Fibroblast of mammary gland (primary cell): ENCODE measurements around the gene ANXA5.

ENCODE experiments used
- DNase-seq: peaks from one replicate; pipeline ENCODE4 v3.0.0-alpha.2; 2010; ENCODE audit warnings: low read depth
- H3K4me3 ChIP-seq: 2 replicates; pipeline ENCODE4 v1.5.1; 2011; ENCODE audit warnings: low read depth, mild to moderate bottlenecking, low read length, moderate library complexity; ENCODE audit not compliant: control insufficient read depth
- TF ChIP-seq, protein P1 (sequence below): conservative IDR thresholded peaks from 2 replicates; pipeline ENCODE4 v1.5.1; 2011; ENCODE audit warnings: low read depth, low read length, inconsistent platforms; ENCODE audit not compliant: control insufficient read depth, insufficient read depth

Gene ANXA5

GRCh38 chr4:121726642-121727268 is 30.0 kb upstream of the ANXA5 start:
- DNase-seq, result peak; percentile 82
- no peak overlapping the region for H3K4me3 ChIP-seq
- TF ChIP-seq, protein P1, sequence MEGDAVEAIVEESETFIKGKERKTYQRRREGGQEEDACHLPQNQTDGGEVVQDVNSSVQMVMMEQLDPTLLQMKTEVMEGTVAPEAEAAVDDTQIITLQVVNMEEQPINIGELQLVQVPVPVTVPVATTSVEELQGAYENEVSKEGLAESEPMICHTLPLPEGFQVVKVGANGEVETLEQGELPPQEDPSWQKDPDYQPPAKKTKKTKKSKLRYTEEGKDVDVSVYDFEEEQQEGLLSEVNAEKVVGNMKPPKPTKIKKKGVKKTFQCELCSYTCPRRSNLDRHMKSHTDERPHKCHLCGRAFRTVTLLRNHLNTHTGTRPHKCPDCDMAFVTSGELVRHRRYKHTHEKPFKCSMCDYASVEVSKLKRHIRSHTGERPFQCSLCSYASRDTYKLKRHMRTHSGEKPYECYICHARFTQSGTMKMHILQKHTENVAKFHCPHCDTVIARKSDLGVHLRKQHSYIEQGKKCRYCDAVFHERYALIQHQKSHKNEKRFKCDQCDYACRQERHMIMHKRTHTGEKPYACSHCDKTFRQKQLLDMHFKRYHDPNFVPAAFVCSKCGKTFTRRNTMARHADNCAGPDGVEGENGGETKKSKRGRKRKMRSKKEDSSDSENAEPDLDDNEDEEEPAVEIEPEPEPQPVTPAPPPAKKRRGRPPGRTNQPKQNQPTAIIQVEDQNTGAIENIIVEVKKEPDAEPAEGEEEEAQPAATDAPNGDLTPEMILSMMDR, result peak; percentile 85

GRCh38 chr4:121724671-121725070 is 27.9 kb upstream of the ANXA5 start:
- DNase-seq, result no peak
- TF ChIP-seq, protein P1, result no peak
- H3K4me3 ChIP-seq, result no peak overlapping the region

DNA sequence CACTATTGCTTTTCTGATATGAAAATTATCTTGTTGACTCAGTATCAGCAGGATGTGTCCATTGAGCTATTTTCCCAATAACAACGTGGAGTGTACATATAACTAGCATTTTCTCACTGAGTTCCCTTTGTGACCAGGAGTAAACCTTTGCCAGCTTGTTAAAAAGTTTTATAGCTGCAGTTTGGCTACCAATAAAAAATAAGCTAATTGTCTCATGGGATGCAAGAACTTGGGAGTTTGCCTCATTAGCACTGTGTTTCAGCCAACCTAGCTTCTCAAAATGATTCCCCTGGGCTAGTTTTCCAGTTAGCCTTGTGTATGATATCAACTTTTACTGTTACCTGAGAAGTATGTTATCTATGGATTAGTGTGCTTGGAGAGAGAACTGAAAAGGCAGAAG is 24.9 kb upstream of the ANXA5 start:
- DNase-seq, result no peak
- TF ChIP-seq, protein P1, result no peak

GRCh38 chr4:121720109-121720508 is 23.3 kb upstream of the ANXA5 start:
- H3K4me3 ChIP-seq, result no peak overlapping the region
- TF ChIP-seq, protein P1, result no peak

More for the DNA sequence above, 24.9 kb upstream of the ANXA5 start:
- H3K4me3 ChIP-seq, result no peak overlapping the region

GRCh38 chr4:121717680-121718237 is 21.0 kb upstream of the ANXA5 start:
- no peak overlapping the region for H3K4me3 ChIP-seq
- DNase-seq, result peak; percentile 79
- TF ChIP-seq, protein P1, result no peak

More at GRCh38 chr4:121720109-121720508, 23.3 kb upstream of the ANXA5 start:
- no peak for DNase-seq

DNA sequence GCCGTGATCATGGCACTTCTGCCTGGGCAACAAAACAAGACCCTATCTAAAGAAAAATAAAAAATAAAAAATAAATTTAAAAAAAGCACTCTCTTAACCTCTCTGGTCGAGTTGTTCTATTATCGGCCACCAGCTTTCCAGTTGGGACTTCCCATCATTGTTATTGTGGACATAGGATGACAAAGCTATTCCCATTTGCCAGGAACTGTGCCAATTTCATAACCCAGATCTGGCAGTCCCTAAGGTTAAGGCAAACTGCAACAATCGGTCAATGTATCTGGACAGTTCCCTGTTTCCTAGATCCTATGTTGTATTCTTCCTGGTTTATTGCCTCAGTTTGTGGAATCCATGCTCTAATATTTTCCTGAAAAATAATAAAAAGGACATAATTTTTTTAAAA is 17.8 kb upstream of the ANXA5 start:
- DNase-seq, result no peak
- TF ChIP-seq, protein P1, result no peak
- H3K4me3 ChIP-seq, result no peak overlapping the region
